ENCODE results near the gene MAOA.

DNA sequence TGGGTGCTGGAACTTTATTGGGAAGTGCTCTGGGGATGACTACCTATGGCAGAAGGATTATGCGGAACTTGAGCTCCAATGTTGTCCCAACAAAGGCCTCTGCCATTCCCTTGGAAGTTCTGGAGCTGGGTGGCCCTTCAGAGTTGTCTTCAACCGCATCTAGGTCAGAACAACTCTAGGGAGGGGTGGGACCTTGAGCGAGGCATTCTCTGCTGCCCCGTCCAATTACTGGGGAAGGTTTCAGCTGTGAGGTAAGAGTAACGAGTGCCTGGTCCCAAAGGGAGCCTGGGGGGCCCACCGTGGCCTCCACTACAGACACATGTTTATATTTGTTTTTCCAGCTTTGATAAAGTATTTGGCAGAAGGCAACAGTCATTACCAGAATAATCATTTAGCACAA, 79.4 kb downstream of the MAOA start:
- TF ChIP-seq, protein P1, sequence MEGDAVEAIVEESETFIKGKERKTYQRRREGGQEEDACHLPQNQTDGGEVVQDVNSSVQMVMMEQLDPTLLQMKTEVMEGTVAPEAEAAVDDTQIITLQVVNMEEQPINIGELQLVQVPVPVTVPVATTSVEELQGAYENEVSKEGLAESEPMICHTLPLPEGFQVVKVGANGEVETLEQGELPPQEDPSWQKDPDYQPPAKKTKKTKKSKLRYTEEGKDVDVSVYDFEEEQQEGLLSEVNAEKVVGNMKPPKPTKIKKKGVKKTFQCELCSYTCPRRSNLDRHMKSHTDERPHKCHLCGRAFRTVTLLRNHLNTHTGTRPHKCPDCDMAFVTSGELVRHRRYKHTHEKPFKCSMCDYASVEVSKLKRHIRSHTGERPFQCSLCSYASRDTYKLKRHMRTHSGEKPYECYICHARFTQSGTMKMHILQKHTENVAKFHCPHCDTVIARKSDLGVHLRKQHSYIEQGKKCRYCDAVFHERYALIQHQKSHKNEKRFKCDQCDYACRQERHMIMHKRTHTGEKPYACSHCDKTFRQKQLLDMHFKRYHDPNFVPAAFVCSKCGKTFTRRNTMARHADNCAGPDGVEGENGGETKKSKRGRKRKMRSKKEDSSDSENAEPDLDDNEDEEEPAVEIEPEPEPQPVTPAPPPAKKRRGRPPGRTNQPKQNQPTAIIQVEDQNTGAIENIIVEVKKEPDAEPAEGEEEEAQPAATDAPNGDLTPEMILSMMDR (IDR thresholded peaks at IDR 0.05) = no peak
- TF ChIP-seq POLR2A (IDR thresholded peaks at IDR 0.05) = no peak

All from lower leg skin (tissue), 3 donors.